Upper lobe of left lung (tissue), 6 donors: ENCODE data around the gene SORBS1. TPM values are rescaled to one million over a fixed set of nuclear protein-coding genes. Genes with fewer than 3 reads are reported as not detected.

Source experiments
- ATAC-seq, 2 donors: fragments of 200-7000 bp; cut with Tn5 transposase; one replicate each; pipeline ENCODE4 v1.9.1; 2022; ENCODE audit warnings: mild to moderate bottlenecking in 2 of 2, moderate library complexity in 2 of 2; ENCODE audit not compliant: low FRiP score in 2 of 2
- DNase-seq, 2 donors: peaks; one replicate each; pipeline ENCODE4 v3.0.0-alpha.2; 2019 to 2020
- H3K27ac ChIP-seq, 4 donors: fragments of 200-600 bp; sonication (generic); one replicate each; pipeline ENCODE4 v1.5.1; 2016 to 2019
- H3K27me3 ChIP-seq, 4 donors: fragments of 200-600 bp; sonication (generic); one replicate each; pipeline ENCODE4 v1.5.1; 2017 to 2019
- H3K36me3 ChIP-seq, 4 donors: fragments of 200-600 bp; sonication (generic); one replicate each; pipeline ENCODE4 v1.5.1; 2016 to 2019
- H3K4me1 ChIP-seq, 4 donors: fragments of 200-600 bp; sonication (generic); one replicate each; pipeline ENCODE4 v1.5.1; 2018 to 2019
- H3K4me3 ChIP-seq, 4 donors: fragments of 200-600 bp; sonication (generic); one replicate each; pipeline ENCODE4 v1.5.1; 2017 to 2019; ENCODE audit warnings: mild to moderate bottlenecking in 2 of 4, moderate library complexity in 1 of 4
- H3K9me3 ChIP-seq, 4 donors: fragments of 200-600 bp; sonication (generic); one replicate each; pipeline ENCODE4 v1.5.1; 2018 to 2019
- EP300 ChIP-seq, 4 donors: sonication (generic); formaldehyde crosslinking; IDR thresholded peaks; one replicate each; pipeline ENCODE4 v1.5.1; 2017; ENCODE audit warnings: antibody characterized with exemption in 4 of 4, control low read depth in 2 of 4
- POLR2A ChIP-seq, 4 donors: fragments of 450-650 bp; IDR thresholded peaks; one replicate each; pipeline ENCODE4 v1.5.1; 2016 to 2017; ENCODE audit warnings: antibody characterized with exemption in 4 of 4, mild to moderate bottlenecking in 2 of 4
- POLR2AphosphoS5 ChIP-seq, 2 donors: sonication (generic); formaldehyde crosslinking; IDR thresholded peaks; one replicate each; pipeline ENCODE4 v1.5.1; 2017; ENCODE audit warnings: antibody characterized with exemption in 2 of 2
- WGBS, 2 donors: methylation state at CpG; one replicate each; pipeline ENCODE4 v1.1.5; 2017 to 2018; 5-methylcytosine and 5-hydroxymethylcytosine counted together
- total RNA-seq, 6 donors: library from RNA; depleted of rRNA in 4 of 6; stranded (reverse); fragments of >200 nt in 4 of 6; gene quantifications; one replicate each; pipeline versions ENCODE4 v1.1.0 to v1.2.1, GENCODE V29; 2016 to 2021
- TF ChIP-seq, protein P1 (sequence below), 6 experiments: fragments of 450-650 bp in 4 of 6; fragments of 200-600 bp in 2 of 6; sonication (generic) in 2 of 6; IDR thresholded peaks; one replicate each; pipeline ENCODE4 v1.5.1; 2016 to 2019; ENCODE audit warnings: antibody characterized with exemption in 6 of 6
- donor health status: DM: no; HTN: no; CAD: no; lungs with moderate emphysema.
- donor health status: DM: no; HTN: yes; CAD: no; lungs with severe emphysema.

SORBS1 gene
- total RNA-seq, 6 donors from 2014 or later = 45.8 to 116 (median 71.7) TPM

DNA sequence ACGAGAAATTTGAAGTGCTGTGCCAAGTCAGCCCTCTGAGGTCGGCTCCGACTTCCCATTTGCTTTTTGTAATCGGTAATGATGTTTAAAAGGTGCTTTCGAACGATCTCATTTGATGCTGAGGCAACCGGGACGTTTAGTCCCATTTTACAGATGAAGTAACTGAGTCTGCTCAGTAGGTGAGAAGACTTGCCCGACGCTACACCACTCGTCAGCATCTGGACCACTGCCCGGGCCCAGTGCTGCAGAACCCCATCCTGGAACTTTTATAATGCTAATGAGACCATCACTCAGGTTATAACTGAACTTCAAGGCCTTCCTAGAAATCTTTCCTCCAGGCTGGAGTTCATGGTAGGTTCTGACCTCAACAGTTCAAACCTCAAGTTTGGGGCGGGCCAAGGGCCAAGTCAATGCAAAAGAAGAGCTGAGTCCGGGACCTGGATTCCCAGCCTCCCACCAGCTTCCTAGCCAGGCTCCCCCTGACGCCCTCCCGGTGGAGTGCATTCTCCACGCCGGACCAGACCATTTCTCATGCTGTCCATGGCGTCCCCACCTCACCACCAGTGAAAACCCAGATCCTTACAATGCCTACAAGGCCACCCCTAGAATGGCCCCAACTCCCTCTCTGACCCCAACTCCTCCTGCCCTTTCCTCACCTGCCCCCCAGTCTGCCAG lies 269.7 kb downstream of the SORBS1 start:
- peaks cover 23 to 59% (median 36%) of the 10 kb centered on the region in 4 donors for H3K4me1 ChIP-seq

DNA sequence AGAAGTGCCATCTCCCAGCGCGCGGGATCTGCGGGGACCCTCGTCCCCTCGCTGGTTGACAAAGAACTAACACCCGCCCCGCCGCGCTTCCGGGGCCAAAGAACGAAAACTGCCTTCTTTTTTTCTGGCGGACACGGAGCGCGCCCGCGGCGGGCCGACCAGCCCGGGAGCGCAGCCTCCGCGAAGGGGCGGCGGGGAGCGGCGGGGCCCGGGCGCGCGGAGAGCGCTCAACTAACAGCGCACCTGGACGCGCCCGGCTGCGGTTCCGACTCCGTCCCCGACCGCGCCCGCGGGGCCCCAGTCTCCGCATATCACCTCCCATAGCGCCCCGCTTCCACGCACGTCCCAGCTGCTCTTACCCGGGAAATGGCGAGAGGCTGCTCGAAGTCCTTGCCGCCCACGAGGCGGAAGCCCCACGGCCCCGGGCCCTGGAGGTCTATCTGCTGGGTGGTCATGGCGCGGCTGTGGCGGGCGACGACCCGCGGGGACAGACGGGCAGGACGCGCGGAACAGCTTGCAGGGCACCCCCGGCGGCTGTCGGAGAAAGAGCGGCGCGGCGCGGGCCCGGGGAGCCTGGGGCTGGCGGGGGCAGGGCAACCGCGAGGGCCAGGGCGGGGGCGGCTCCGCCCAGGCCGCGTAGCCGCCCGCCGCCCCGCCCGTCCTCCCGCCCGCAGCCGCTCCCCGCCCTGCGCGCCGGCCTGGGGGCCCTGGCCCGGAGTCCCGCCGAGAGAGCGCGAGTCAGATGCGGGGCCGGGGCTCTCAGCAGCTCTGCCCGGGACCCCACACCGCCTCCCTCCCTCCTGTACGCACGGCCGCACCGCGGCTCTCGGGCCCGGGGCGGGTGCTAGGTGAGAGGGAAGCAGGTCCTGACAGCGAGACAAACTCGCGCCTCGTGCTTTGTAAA lies 270.5 kb downstream of the SORBS1 start, which contains the start of gene PDLIM1:
Gene PDLIM1, minus strand, starts transcription at position 543 of the 904 bp plus-strand sequence. Its CDS starts 88 bp downstream, at position 455.
- Histone ChIP-seq H3K4me3 (peak within 1 kb of the TSS; percentile 62 to 94 (median 82)), H3K9me3 (no peaks in the 10 kb centered on the region), H3K36me3 (no peaks in the 10 kb centered on the region), H3K27ac (peak within 1 kb of the TSS; percentile 93 to 98 (median 95)), H3K27me3 (no peaks in the 10 kb centered on the region), H3K4me1 (peaks cover 31 to 64% (median 41%) of the 10 kb centered on the region in 4 donors)
- TF ChIP-seq POLR2AphosphoS5 (IDR thresholded peaks at IDR 0.05) (peak; percentile 83 to 94), EP300 (IDR thresholded peaks at IDR 0.05) (peak in 1 of 4 donors; percentile 41), POLR2A (IDR thresholded peaks at IDR 0.05) (peak in 3 of 4 donors; percentile 64 to 97 (median 93))
- TF ChIP-seq, protein P1, sequence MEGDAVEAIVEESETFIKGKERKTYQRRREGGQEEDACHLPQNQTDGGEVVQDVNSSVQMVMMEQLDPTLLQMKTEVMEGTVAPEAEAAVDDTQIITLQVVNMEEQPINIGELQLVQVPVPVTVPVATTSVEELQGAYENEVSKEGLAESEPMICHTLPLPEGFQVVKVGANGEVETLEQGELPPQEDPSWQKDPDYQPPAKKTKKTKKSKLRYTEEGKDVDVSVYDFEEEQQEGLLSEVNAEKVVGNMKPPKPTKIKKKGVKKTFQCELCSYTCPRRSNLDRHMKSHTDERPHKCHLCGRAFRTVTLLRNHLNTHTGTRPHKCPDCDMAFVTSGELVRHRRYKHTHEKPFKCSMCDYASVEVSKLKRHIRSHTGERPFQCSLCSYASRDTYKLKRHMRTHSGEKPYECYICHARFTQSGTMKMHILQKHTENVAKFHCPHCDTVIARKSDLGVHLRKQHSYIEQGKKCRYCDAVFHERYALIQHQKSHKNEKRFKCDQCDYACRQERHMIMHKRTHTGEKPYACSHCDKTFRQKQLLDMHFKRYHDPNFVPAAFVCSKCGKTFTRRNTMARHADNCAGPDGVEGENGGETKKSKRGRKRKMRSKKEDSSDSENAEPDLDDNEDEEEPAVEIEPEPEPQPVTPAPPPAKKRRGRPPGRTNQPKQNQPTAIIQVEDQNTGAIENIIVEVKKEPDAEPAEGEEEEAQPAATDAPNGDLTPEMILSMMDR (IDR thresholded peaks at IDR 0.05) = peak; percentile 28 to 86 (median 59)
- WGBS, 2 donors = 0 to 1% methylated on average over 8 to 55 of the region's 119 CpGs
- ATAC-seq (peak; percentile 90 to 94), DNase-seq (peak; percentile 73 to 97)

More for the DNA sequence above, 269.7 kb downstream of the SORBS1 start:
- Histone ChIP-seq H3K27ac (peak overlapping the region; percentile 93 to 98 (median 95)), H3K4me3 (peak overlapping the region; percentile 30 to 94 (median 76)), H3K36me3 (no peaks in the 10 kb centered on the region), H3K9me3 (no peaks in the 10 kb centered on the region), H3K27me3 (no peaks in the 10 kb centered on the region)
- TF ChIP-seq EP300 (IDR thresholded peaks at IDR 0.05) = no peak
- no peak for TF ChIP-seq POLR2A (IDR thresholded peaks at IDR 0.05)
- TF ChIP-seq, protein P1 (IDR thresholded peaks at IDR 0.05) = no peak
- ATAC-seq = no peak
- WGBS, 2 donors = 68 to 71% methylated on average over 15 to 19 of the region's 19 CpGs
- DNase-seq = no peak

DNA sequence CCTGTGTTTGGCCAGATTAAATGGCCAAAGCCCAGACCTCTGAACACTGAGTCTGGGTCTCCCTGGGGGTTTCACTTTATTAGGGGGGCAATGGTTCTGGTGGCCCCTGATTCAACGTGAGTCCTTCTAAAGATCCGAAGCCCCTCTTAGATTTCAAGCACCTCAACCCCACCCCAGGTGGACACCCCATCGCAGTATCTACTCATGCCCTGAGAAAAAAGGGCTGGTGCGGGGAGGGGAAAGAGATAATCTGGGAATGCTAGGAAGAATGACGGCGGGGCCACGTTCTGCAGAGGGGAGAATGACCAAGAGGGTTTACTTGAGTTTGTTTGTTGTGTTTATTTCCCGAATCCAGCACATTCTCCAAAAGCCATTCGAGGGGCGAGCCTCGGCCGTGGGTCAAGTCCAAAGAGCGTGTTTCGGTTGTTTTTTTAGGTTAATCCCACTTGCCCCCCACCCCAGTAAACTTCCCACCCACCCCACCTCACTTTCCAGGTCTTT lies 271.2 kb downstream of the SORBS1 start:
- TF ChIP-seq POLR2A (IDR thresholded peaks at IDR 0.05) (peak in 1 of 4 donors; percentile 29), POLR2AphosphoS5 (IDR thresholded peaks at IDR 0.05) (no peak), EP300 (IDR thresholded peaks at IDR 0.05) (no peak)
- TF ChIP-seq, protein P1 (IDR thresholded peaks at IDR 0.05) = peak in 1 of 6 experiments; percentile 14
- DNase-seq (no peak), ATAC-seq (no peak)
- H3K4me3 ChIP-seq = peak overlapping the region; percentile 62 to 94 (median 82)
- H3K36me3 ChIP-seq = no peaks in the 10 kb centered on the region
- 21 to 28% methylated on average over 13 to 14 of the region's 14 CpGs for WGBS, 2 donors
- H3K27me3 ChIP-seq = no peaks in the 10 kb centered on the region
- peaks cover 37 to 56% (median 40%) of the 10 kb centered on the region in 4 donors for H3K4me1 ChIP-seq
- no peaks in the 10 kb centered on the region for H3K9me3 ChIP-seq
- H3K27ac ChIP-seq = peak overlapping the region; percentile 93 to 98 (median 95)

DNA sequence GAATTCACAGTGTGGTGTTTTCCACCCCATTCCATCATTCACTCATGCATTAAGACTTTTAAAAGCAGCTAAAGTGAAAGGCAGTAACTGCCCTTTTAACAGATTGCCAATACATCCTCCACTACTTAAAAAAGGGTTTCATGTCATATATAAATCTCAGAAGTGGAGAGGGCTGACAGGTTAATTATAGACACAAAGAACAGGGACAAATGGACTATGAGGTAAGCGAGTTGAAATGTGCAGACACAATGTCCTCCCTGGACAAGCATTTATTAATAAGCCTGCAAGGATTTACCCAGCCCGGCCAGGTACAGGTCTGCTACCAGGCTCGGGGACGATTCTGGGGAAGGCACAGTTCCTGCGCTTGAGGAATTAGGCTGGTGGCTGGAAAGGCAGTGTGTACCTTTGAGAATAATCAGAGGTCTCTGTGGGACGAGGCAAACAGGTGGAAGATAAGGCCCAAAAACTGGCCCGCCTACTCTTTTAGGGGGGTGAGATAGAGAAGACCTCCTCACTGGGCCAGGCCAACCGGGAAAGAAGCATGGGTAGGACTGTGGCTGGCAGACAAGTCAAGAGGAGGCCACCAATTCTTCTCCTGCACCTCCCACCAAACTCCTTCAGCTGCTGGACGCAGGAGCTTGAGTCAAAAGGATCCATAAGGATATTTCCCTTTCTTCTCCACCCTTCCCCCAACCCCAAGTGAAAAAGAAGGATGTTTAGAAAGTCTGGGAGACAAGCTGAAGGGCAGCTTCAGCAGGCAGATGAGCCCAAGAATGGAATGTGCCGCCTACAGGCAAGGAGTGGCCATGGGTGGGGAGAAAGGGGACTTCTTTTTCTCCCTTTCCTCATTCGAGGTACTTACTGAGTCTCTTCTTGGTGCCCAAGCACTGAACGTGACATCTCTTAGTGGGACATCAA lies 271.9 kb downstream of the SORBS1 start:
- H3K36me3 ChIP-seq = no peaks in the 10 kb centered on the region
- no peaks in the 10 kb centered on the region for H3K27me3 ChIP-seq
- DNase-seq (no peak), ATAC-seq (peak in 1 of 2 donors; percentile 52)
- H3K9me3 ChIP-seq = no peaks in the 10 kb centered on the region
- peaks cover 34 to 49% (median 40%) of the 10 kb centered on the region in 4 donors for H3K4me1 ChIP-seq
- peak overlapping the region; percentile 93 to 98 (median 95) for H3K27ac ChIP-seq
- peak overlapping the region; percentile 62 to 94 (median 82) for H3K4me3 ChIP-seq
- 42 to 52% methylated on average over 12 of the region's 12 CpGs for WGBS, 2 donors
- peak in 1 of 4 donors; percentile 10 for TF ChIP-seq POLR2A (IDR thresholded peaks at IDR 0.05)
- TF ChIP-seq EP300 (IDR thresholded peaks at IDR 0.05) = no peak
- no peak for TF ChIP-seq POLR2AphosphoS5 (IDR thresholded peaks at IDR 0.05)
- TF ChIP-seq, protein P1 (IDR thresholded peaks at IDR 0.05) = peak in 4 of 6 experiments; percentile 24 to 51 (median 29)
